SK-N-SH (cell line): ENCODE results near the gene OPN3.

Experiments used
- CHD2 ChIP-seq: fragments of 150-350 bp; IDR thresholded peaks from 2 replicates; pipeline ENCODE4 v1.6.1; 2018; ENCODE audit warnings: low read length; ENCODE audit not compliant: partially characterized antibody
- CTCF ChIP-seq: fragments of 200-600 bp; sonication (generic); IDR thresholded peaks from 2 replicates; pipeline ENCODE4 v1.6.1; 2017; ENCODE audit warnings: antibody characterized with exemption, mild to moderate bottlenecking, moderate library complexity
- EZH2phosphoT487 ChIP-seq: fragments of 200-600 bp; sonication (generic); IDR thresholded peaks from 2 replicates; pipeline ENCODE4 v1.6.1; 2017; ENCODE audit warnings: low read depth, mixed run types, mild to moderate bottlenecking, antibody characterized with exemption, moderate library complexity, borderline replicate concordance
- NRF1 ChIP-seq: IDR thresholded peaks from 2 replicates; pipeline ENCODE4 v1.6.1; 2012; ENCODE audit warnings: low read depth, mild to moderate bottlenecking, low read length
- PBX3 ChIP-seq: IDR thresholded peaks from 2 replicates; pipeline ENCODE4; 2012
- POLR2AphosphoS5 ChIP-seq: IDR thresholded peaks from 2 replicates; pipeline ENCODE4 v1.6.1; 2012; ENCODE audit warnings: low read depth, low read length
- SMC3 ChIP-seq: IDR thresholded peaks from 2 replicates; pipeline ENCODE4 v1.6.1; 2012; ENCODE audit warnings: low read depth, low read length, improper control_type of control experiment
- TAF1 ChIP-seq: IDR thresholded peaks from 2 replicates; pipeline ENCODE4 v1.6.1; 2012; ENCODE audit warnings: low read depth, mild to moderate bottlenecking, low read length, moderate library complexity, borderline replicate concordance
- TEAD4 ChIP-seq: IDR thresholded peaks from 2 replicates; pipeline ENCODE4 v1.4.0; 2012; ENCODE audit warnings: mild to moderate bottlenecking, borderline replicate concordance; ENCODE audit not compliant: insufficient read depth
- USF2 ChIP-seq: fragments of 150-350 bp; IDR thresholded peaks from 2 replicates; pipeline ENCODE4 v1.6.1; 2017; ENCODE audit warnings: antibody characterized with exemption, low read length, low read depth, borderline replicate concordance
- ZBTB33 ChIP-seq: IDR thresholded peaks from 2 replicates; pipeline ENCODE4 v1.4.0; 2012; ENCODE audit warnings: low read depth, borderline replicate concordance

- TF ChIP-seq TEAD4 (no peak), POLR2AphosphoS5 (no peak), USF2 (no peak), NRF1 (no peak), EZH2phosphoT487 (no peak), CHD2 (no peak), CTCF (no peak), SMC3 (no peak), PBX3 (no peak), ZBTB33 (no peak), TAF1 (no peak)
Measured at GRCh38 chr1:241591317-241591716, 48.9 kb downstream of the OPN3 start.
